ENCODE results near the gene SUPT6H.
"Not testable (repeated sequence)": the region's sequence is repeated elsewhere in the genome, so short reads cannot be mapped to it uniquely, and the experiment has no call there.

Gene SUPT6H

DNA sequence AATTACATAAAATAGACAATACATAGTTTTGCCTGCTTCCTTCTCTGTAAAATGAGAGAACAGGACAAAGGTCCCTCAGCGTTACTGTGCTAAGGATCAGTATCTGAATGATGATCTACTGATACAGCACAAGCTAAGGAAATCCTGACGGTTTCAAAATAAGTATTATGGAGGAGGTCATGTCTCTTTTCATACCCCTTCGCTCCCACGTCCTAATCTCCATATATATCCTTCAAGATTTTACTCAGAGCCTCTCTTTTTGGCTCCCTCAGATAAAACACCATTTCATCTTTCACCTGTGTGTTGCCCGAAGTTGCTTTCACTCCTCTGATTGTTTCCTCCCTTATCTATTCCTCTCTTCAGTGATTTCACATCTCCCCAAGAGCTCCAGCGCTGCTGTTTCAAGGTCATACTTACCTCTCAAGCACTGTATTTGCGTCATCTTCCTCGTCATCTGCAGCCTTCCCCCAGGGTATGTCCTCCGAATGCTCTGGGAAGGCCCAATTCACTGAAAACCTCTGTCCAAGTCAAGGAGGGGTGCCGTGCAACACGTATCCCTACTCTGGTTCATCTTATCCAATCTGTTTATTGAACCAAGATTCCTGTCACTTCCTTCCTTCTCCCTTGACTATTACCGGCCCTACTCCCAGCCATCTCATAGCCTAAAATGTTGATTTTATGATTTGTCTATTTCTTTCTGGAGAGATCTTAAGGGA is 15.8 kb upstream of the SUPT6H start:
- DNase-seq (ENCODE audit: low read depth in 2 of 2) = no peak

DNA sequence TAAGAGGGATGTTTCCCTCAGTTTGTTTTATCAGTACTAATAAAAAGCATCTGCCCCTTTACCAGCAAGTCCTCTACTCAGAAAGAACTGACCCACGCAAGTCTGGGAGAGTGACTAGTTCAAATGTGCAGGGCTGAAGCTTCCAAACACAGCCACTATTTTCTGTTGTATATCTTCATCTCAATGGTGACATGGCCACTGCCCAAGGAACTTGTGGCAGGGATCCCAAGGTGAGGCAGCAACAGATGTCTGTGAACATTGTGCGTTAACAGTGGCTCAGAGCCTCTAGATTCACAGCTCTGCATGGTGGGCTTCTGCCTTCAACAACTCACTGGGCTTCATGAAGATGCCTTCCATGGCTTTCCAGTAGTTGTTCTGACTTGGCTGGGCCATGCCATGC is 13.3 kb upstream of the SUPT6H start:
- DNase-seq (ENCODE audit: low read depth in 2 of 2) = no peak

DNA sequence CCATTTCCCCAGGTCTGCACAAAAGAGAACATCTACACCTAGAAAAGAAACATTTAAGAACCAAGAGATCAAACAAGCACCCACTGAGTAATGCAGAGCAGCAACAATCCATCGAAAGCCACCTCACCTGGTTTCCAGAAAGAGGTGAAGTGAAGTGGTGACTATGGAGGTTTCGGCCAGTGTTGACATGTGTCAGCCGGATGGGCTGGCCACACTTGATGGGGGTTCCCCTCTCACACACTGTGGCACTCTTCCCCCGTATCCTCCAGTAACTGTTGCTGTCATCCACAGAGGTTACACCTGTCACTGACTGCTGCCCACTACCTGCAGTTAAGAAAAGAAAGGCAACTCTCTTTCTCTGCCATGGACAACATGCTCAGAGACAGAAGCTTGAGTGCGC is 6.8 kb upstream of the SUPT6H start:
- DNase-seq (ENCODE audit: low read depth in 2 of 2) = no peak

DNA sequence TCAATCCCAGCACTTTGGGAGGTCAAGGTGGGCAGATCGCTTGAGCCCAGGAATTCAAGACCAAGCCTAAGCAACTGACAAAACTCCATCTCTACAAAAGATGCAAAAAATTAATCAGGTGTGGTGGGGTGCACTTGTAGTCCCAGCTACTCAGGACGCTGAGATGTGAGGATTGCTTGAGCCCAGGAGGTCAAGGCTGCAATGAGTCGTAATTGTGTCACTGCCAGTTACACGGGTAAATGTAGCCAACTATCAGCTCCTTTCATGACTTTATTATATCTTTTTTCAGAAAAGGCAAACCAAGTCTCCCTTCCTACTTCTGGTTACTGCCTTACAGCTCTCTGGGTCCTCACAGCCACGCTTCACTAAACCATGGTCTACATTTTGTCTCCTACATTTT is 4.2 kb upstream of the SUPT6H start:
- no peak for DNase-seq (ENCODE audit: low read depth in 2 of 2)

DNA sequence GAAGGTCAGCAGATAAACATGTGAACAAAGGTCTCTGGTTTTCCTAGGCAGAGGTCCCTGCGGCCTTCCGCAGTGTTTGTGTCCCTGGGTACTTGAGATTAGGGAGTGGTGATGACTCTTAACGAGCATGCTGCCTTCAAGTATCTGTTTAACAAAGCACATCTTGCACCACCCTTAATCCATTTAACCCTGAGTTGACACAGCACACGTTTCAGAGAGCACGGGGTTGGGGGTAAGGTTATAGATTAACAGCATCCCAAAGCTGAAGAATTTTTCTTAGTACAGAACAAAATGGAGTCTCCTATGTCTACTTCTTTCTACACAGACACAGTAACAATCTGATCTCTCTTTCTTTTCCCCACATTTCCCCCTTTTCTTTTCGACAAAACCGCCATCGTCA is 3.7 kb upstream of the SUPT6H start:
- not testable (repeated sequence) for DNase-seq (ENCODE audit: low read depth in 2 of 2)

DNA sequence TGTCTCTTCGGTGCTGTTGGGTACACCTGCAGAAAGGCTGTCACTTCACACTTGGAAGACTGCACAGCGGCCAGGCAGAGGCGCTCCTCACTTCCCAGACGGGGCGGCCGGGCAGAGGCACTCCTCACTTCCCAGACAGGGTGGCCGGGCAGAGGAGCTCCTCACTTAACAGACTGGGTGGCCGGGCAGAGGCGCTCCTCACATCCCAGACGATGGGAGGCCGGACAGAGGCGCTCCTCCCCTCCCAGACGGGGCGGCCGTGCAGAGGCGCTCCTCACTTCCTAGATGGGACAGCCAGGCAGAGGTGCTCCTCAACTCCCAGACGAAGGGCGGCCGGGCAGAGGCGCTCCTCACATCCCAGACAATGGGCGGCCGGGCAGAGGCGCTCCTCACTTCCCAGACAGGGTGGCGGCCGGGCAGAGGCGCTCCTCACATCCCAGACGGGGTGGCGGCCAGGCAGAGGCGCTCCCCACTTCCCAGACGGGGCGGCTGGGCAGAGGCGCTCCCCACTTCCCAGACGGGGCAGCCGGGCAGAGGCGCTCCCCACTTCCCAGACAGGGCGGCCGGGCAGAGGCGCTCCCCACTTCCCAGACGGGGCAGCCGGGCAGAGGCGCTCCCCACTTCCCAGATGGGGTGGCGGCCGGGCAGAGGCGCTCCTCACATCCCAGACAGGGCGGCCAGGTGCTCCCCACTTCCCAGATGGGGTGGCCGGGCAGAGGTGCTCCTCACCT is 3.1 kb upstream of the SUPT6H start:
- DNase-seq (ENCODE audit: low read depth in 2 of 2) = not testable (repeated sequence)

DNA sequence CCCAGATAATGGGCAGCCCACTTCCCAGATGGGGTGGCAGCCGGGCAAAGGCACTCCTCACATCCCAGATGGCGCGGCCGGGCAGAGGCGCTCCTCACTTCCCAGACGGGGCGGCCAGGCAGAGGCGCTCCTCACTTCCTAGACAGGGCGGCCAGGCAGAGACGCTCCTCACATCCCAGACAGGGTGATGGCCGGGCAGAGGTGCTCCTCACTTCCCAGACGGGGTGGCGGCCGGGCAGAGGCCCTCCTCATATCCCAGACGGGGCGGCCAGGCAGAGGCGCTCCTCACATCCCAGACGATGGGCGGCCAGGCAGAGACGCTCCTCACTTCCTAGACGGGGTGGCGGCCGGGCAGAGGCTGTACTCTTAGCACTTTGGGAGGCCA is 2.5 kb upstream of the SUPT6H start:
- not testable (repeated sequence) for DNase-seq (ENCODE audit: low read depth in 2 of 2)

DNA sequence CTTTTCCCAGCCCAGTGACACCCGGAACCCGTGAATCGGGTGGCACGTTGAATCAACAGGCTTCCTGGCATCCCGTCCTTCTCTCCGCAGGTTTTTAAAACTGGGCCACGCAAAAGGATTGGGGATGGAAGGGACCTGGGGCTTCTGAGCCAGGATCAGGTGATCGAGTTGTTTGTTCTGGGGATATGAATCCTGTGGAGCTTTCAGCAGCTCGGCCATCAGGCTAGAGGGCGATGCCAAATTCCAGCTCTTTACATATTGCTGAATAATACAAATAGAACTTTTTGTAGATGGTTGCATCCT is 473 bp downstream of the SUPT6H start:
- no peak for DNase-seq (ENCODE audit: low read depth in 2 of 2)

DNA sequence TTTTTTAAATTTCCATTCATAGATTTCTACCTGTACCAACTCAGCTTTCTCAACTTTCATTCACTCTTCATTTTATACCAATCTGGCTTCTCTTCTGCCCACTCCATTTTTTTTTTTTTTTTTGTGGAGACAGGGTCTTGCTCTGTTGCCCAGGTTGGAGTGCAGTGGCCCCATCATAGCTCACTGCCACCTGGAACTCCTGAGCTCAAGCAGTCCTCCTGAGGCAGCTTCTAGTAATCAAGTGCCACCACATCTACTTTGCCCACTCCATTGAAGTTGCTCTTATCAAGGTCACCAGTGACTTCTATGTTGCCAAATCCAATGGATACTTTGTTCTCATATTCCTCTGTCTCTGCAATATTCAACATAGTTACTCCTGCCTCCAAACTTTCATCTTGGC is 1.7 kb downstream of the SUPT6H start:
- no peak for DNase-seq (ENCODE audit: low read depth in 2 of 2)

DNA sequence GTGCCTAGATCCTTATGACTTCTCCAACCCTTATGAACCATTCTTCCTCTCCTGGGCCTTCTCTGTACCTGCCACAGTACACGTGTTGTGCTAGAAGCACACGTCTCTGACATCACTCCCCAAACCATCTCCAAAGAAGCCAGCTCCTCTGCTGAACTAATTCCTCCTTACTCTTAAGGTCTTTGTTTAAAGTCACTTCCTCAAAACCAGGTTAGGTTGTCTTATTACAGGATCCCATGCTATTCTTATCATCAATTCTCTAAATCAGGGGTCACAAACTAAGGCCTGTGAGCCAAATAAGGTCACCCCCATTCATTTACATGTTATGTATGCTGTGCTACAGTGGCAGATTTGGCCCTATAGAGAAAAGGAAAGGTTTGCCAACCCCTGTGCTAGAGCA is 4.0 kb downstream of the SUPT6H start:
- DNase-seq (ENCODE audit: low read depth in 2 of 2) = no peak

DNA sequence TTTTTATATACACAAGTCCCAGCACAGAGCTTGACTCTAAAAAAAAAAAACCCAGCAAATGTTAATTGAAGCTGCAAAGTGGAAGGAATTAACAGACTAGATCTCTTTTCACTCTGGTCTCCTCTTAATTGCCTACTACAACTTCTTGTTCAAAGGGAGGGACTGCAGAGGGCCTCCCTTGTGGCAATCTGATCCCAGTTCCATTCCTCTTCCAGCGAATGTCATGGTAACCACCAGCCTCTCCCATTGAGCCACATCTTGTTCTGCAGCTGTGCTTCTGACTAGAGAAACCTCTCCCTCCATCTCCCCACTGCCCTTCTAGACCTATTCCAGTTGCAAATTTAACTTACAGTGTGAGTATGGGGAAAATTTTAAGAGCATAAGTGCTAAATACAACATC is 5.9 kb downstream of the SUPT6H start:
- DNase-seq (ENCODE audit: low read depth in 2 of 2) = no peak

DNA sequence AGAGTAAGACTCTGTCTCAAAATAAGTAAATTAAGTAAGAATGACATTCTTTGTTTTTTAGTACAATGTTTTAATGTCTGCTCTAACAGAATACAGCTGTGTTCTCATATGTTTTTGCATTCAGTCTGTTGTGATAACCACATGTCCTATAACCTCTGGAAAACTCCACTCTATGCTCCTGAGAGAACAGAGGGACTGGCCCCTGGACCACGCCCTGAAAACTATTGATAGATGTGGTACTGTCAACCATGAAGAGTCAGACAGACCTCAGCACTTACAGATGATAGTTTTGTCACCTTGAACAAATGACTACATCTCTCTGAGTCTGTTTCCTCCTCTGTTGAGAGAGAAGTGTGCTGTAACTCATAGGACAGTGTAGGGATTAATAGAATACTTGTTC is 7.9 kb downstream of the SUPT6H start:
- DNase-seq (ENCODE audit: low read depth in 2 of 2) = no peak

DNA sequence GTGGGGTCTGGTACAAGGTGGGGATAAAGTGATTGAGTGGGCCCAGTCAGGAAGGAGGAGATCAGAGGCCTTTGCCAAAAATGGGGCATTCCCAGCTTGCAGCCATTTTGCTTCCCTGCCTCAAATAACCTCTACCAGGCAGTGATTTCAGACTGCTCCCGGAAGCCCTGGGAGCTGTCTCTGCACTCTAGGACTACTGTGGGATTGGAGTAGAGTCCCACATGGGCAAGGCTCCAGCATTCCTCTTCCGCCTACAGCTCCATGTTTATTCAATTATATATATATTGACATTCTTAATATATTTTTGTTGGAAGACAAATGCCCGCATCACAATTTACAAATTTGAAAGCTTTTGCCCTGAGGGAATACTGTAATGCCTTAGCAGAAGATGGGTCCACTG is 13.5 kb downstream of the SUPT6H start:
- DNase-seq (ENCODE audit: low read depth in 2 of 2) = no peak

DNA sequence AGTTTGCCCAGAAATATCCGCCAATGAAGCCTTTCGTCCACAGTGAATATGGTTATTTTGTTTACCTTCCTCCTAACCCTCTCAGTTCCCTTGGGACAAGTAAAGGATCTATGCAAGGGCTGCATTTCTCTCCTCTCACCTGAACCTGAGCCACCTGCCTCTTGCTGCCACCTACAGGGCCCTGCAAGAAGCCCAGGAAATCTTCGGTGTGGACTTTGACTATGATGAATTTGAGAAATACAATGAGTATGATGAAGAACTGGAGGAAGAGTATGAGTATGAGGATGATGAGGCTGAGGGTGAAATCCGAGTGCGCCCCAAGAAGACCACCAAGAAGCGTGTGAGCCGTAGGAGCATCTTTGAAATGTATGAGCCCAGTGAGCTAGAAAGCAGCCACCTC is 14.0 kb downstream of the SUPT6H start:
- DNase-seq (ENCODE audit: low read depth in 2 of 2) = no peak

DNA sequence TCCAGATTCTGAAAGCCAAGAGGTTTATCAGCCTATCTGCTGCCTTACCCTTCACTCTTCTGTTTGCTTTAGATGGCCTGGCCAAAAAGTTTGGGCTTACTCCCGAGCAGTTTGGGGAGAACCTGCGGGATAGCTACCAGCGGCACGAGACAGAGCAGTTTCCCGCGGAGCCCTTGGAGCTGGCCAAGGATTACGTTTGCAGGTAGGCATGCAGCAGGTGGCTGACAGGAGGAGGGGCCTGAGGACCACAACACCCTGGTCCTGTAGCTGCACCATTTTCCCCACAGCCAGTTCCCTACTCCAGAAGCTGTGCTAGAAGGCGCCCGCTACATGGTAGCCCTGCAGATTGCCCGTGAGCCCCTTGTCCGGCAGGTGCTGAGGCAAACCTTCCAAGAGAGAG is 20.6 kb downstream of the SUPT6H start:
- no peak for DNase-seq (ENCODE audit: low read depth in 2 of 2)

DNA sequence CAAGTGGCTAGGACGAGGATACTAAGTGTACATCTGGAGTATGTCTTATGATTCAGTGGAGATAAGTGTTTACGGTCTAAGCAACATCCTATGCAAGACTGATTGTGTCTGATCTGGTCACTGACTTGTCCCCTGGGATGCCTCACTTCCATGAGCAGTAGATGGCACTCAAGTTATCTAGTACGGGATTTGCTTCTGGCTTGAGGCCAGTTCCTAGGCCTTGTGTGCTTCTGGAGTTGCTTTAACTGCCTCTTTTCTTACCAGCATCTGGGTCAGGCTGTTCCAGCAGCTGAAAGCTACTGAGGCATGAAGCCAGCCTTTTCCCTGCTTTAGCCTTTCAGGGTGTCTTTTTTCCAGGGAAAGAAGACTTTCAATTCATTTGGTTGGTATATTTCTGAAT is 23.0 kb downstream of the SUPT6H start:
- no peak for DNase-seq (ENCODE audit: low read depth in 2 of 2)

DNA sequence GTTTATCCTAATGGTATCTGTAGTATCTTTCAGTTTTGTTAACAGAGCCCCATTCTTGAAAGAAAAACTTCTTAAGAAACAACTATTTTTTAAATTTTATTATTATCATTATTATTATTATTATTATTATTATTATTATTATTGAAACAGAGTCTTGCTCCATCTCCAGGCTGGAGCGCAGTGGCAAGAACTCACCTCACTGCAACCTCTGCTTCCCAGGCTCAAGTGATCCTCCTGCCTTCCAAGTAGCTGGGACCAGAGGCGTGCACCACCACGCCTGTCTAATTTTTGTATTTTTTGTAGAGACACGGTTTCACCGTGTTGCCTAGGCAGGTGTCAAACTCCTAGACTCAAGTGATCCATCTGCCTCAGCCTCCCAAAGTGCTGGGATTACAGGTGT is 23.4 kb downstream of the SUPT6H start:
- no peak for DNase-seq (ENCODE audit: low read depth in 2 of 2)

DNA sequence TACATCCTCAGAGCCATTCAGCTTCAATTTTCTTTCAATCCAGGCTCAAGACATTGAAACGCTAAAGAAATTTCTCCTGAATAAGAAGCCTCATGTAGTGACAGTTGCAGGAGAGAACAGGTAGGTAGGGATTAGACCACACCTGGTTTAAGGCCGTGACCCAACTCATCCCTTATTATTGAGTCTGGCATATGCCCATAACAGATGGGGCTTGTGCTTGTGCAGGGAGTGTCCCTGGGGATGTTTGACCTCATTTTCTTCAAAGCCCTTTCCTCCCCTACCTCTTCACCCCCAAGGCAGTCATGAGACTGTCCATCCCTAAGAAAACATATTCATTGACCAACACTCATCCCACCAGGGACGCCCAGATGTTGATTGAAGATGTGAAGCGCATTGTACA is 24.3 kb downstream of the SUPT6H start:
- no peak for DNase-seq (ENCODE audit: low read depth in 2 of 2)

DNA sequence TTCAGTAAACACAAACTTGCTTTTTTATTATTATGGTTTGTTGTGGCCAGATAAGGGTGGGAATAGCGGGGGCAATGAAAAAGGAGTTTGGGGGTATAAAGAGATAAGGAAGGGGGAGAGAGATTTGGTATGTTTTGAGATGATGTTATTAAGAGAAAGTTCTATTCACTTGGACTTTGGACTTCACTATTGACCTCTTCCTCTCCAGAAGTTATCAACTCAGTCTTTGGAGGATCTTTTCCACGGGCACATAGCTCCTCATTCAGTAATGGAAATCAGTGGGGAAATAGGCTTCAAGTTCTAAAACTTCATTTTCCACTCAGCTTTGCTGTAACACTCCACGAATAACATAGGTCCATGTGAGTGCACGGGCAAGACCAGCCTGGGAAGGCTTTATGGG is 26.5 kb downstream of the SUPT6H start:
- no peak for DNase-seq (ENCODE audit: low read depth in 2 of 2)

DNA sequence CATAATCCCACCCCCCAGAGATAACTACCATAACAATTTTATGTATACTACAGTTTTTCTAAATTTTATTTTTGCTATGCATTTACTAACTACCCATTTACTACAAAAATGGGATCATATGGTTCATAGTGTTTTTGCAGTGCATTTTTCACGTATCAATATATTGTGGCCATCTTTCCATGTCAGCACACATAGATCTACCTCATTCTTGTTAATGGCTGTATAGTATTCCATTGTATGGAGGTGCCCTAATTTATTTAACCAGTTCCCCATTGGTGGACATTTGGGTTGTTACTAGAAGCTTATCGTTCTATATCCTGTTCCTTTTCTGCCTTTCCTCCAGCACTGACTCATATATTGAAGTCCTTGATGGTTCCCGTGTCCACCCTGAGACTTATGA is 27.0 kb downstream of the SUPT6H start:
- DNase-seq (ENCODE audit: low read depth in 2 of 2) = no peak

DNA sequence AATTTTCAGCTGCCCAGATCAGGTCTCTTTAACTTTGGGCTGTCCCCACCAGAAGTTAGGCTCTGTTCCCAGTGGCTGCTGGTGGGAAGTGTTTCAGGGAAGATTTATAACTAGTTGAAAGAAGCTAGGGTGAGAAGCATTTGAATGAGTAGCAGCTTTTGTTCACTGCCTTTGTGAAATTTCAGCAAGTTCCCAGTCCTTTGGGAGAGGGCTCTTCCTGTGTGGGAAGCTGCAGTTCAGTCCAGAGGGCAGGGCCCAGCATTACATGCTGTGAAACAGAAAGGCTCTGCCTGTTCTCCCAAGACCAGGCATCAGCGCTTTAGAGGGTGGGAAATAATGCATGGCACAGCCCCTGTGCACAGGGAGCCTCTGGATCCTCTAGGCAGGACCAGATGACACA is 31.9 kb downstream of the SUPT6H start:
- no peak for DNase-seq (ENCODE audit: low read depth in 2 of 2)

DNA sequence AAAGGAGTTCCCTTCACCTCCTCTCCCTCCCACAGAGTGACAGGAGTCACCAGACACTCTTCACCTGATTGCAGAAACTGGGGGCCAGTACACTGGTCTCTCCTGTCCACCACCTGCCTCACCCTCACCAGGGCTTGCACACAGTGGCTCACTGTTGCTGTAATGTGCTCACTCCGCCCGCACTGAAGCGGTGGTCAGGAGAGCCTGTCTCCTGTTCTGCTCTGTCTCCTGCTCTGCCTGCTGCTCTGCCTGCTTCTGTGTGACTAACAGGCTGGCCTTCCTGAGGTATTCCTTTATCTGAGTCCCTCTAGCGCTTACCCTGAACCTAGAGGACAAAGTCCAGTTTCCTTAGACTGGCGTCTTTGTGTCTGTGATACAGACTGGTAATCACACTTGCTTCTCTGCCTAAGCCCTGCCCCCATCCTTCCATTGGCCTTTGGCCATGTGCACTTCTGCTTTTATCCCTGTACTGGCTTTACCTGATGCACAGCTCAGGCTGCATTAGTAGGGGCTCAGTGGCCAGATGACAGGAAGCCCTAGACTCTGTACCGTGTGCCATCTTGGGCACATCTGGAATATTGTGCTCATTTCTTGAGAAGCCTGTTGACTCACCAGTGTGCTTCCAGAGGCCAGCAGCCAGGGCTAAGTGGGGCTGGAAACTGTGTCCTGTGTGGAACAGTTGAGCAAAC is 36.4 kb downstream of the SUPT6H start:
- no peak for DNase-seq (ENCODE audit: low read depth in 2 of 2)

DNA sequence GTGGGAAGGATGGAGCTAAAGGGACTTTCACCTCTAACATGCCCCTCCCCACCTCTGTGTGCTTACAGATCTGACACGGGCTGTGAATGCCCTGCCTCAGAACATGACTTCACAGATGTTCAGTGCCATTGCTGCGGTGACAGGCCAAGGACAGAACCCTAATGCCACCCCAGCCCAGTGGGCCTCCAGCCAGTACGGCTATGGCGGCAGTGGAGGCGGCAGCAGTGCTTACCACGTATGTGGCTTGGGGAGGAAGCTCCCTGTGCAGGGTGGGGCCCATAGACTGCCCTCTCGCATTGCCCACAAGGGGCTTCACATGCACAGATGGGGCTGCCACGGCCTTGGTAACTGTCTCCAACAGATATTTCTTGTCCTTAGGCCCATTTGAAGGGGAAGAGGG is 38.3 kb downstream of the SUPT6H start:
- no peak for DNase-seq (ENCODE audit: low read depth in 2 of 2)
